ENCODE measurements around the gene ZNF554.

DNA sequence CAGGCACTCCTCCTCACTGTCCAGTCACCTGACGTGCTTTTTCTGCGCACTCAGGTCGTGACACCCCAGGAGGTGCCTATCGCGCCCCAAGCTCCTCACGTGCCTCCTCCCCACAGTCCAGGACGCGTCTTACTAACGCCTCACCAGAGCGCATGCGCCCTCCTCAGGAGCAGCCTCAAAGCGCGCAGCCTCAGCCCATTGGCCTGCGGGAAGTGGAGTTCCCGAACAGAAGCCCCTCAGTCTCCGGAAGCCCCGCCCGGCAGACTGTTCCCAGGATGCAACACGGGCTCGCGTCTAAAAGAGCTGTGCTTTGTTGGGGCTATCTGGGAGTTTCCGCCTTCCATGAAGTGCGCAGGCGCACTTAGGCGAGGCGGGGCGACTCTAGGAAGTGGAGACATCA lies 39.2 kb downstream of the ZNF554 start:
- no peak for TF ChIP-seq POLR2A (IDR thresholded peaks at IDR 0.05)
- TF ChIP-seq, protein P1, sequence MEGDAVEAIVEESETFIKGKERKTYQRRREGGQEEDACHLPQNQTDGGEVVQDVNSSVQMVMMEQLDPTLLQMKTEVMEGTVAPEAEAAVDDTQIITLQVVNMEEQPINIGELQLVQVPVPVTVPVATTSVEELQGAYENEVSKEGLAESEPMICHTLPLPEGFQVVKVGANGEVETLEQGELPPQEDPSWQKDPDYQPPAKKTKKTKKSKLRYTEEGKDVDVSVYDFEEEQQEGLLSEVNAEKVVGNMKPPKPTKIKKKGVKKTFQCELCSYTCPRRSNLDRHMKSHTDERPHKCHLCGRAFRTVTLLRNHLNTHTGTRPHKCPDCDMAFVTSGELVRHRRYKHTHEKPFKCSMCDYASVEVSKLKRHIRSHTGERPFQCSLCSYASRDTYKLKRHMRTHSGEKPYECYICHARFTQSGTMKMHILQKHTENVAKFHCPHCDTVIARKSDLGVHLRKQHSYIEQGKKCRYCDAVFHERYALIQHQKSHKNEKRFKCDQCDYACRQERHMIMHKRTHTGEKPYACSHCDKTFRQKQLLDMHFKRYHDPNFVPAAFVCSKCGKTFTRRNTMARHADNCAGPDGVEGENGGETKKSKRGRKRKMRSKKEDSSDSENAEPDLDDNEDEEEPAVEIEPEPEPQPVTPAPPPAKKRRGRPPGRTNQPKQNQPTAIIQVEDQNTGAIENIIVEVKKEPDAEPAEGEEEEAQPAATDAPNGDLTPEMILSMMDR (IDR thresholded peaks at IDR 0.05), result no peak
